Skeletal muscle tissue (tissue), 4 donors: Measurements from ENCODE around the gene ACTA1. TPM values are rescaled to one million over a fixed set of nuclear protein-coding genes. Genes with fewer than 3 reads are reported as not detected.

ENCODE experiments used
- H3K27ac ChIP-seq: one replicate; pipeline ENCODE4 v1.7.0; 2013; ENCODE audit warnings: mild to moderate bottlenecking, low read depth, low read length, inconsistent platforms
- H3K27me3 ChIP-seq, 3 donors: one replicate each; pipeline ENCODE4 v1.7.0; 2013; ENCODE audit warnings: low read length in 3 of 3; ENCODE audit not compliant: control insufficient read depth in 3 of 3, insufficient read depth in 3 of 3
- H3K36me3 ChIP-seq, 3 donors: one replicate each; pipeline ENCODE4 v1.7.0; 2013; ENCODE audit warnings: low read length in 3 of 3; ENCODE audit not compliant: control insufficient read depth in 3 of 3, insufficient read depth in 3 of 3
- H3K4me1 ChIP-seq, 3 donors: one replicate each; pipeline ENCODE4 v1.7.0; 2013; ENCODE audit warnings: low read length in 3 of 3, mild to moderate bottlenecking in 3 of 3; ENCODE audit not compliant: control insufficient read depth in 3 of 3, insufficient read depth in 3 of 3
- H3K4me3 ChIP-seq, 3 donors: one replicate each; pipeline ENCODE4 v1.7.0; 2013; ENCODE audit warnings: low read length in 3 of 3
- H3K9ac ChIP-seq, 3 donors: one replicate each; pipeline ENCODE4 v1.7.0; 2013; ENCODE audit warnings: low read length in 3 of 3, mild to moderate bottlenecking in 3 of 3, moderate library complexity in 2 of 3, low read depth in 1 of 3
- H3K9me3 ChIP-seq, 3 donors: one replicate each; pipeline ENCODE4 v1.7.0; 2013; ENCODE audit warnings: low read length in 3 of 3; ENCODE audit not compliant: control insufficient read depth in 3 of 3
- total RNA-seq: library from RNA; depleted of rRNA; stranded (reverse); fragments of >200 nt; gene quantifications from one replicate; pipeline ENCODE4 v1.2.3, GENCODE V29; 2014
- donor health status: Osteomylitis.

Gene ACTA1
- total RNA-seq, 1 donor from 2014 or later: 2,324 TPM

- Histone ChIP-seq H3K27me3 (no peaks in the 10 kb centered on the region), H3K4me3 (no peak overlapping the region), H3K9ac (no peak overlapping the region), H3K27ac (no peak overlapping the region), H3K36me3 (peaks cover 21 to 39% (median 26%) of the 10 kb centered on the region in 3 donors), H3K9me3 (no peaks in the 10 kb centered on the region), H3K4me1 (no peaks in the 10 kb centered on the region)
These were observed 13.9 kb upstream of the ACTA1 start for GRCh38 chr1:229447809-229448252.

- Histone ChIP-seq H3K27me3 (no peaks in the 10 kb centered on the region), H3K36me3 (peaks cover 13 to 29% (median 26%) of the 10 kb centered on the region in 3 donors), H3K4me3 (no peak overlapping the region), H3K27ac (no peak overlapping the region), H3K9me3 (no peaks in the 10 kb centered on the region), H3K9ac (no peak overlapping the region), H3K4me1 (peaks cover 3 to 7% (median 6%) of the 10 kb centered on the region in 3 donors)
These were observed 11.9 kb upstream of the ACTA1 start for GRCh38 chr1:229445828-229446227.

GRCh38 chr1:229440851-229441537 lies 7.1 kb upstream of the ACTA1 start:
- Histone ChIP-seq H3K9ac (peak overlapping the region; percentile 19 to 74 (median 66)), H3K27me3 (no peaks in the 10 kb centered on the region), H3K9me3 (no peaks in the 10 kb centered on the region), H3K4me3 (no peak overlapping the region), H3K27ac (peak overlapping the region; percentile 68), H3K4me1 (peaks cover 17 to 32% (median 25%) of the 10 kb centered on the region in 3 donors), H3K36me3 (peaks cover 9 to 27% (median 11%) of the 10 kb centered on the region in 3 donors)

GRCh38 chr1:229438021-229438420 lies 4.1 kb upstream of the ACTA1 start:
- Histone ChIP-seq H3K36me3 (peaks cover 10 to 18% (median 12%) of the 10 kb centered on the region in 3 donors), H3K4me1 (peaks cover 24 to 52% (median 25%) of the 10 kb centered on the region in 3 donors), H3K27ac (no peak overlapping the region)

GRCh38 chr1:229437443-229437842 lies 3.5 kb upstream of the ACTA1 start:
- Histone ChIP-seq H3K4me1 (peaks cover 24 to 54% (median 25%) of the 10 kb centered on the region in 3 donors), H3K36me3 (peaks cover 16 to 23% (median 18%) of the 10 kb centered on the region in 3 donors)

More at GRCh38 chr1:229438021-229438420, 4.1 kb upstream of the ACTA1 start:
- peaks cover 10 to 21% (median 10%) of the 10 kb centered on the region in 3 donors for H3K27me3 ChIP-seq
- no peak overlapping the region for H3K4me3 ChIP-seq
- no peak overlapping the region for H3K9ac ChIP-seq
- no peaks in the 10 kb centered on the region for H3K9me3 ChIP-seq

GRCh38 chr1:229436201-229436600 lies 2.3 kb upstream of the ACTA1 start:
- Histone ChIP-seq H3K36me3 (peaks cover 20 to 31% (median 29%) of the 10 kb centered on the region in 3 donors), H3K4me1 (peaks cover 21 to 61% (median 25%) of the 10 kb centered on the region in 3 donors), H3K27ac (peak overlapping the region; percentile 100), H3K9me3 (no peaks in the 10 kb centered on the region), H3K9ac (peak overlapping the region; percentile 95 to 99 (median 98)), H3K4me3 (peak overlapping the region in 2 of 3 donors; percentile 73 to 80), H3K27me3 (peaks cover 20 to 37% (median 21%) of the 10 kb centered on the region in 3 donors)

More at GRCh38 chr1:229437443-229437842, 3.5 kb upstream of the ACTA1 start:
- no peaks in the 10 kb centered on the region for H3K9me3 ChIP-seq
- no peak overlapping the region for H3K4me3 ChIP-seq
- no peak overlapping the region for H3K27ac ChIP-seq
- H3K27me3 ChIP-seq: peaks cover 12 to 26% (median 13%) of the 10 kb centered on the region in 3 donors
- no peak overlapping the region for H3K9ac ChIP-seq

- peak overlapping the region; percentile 73 to 83 (median 73) for H3K4me3 ChIP-seq
- H3K27me3 ChIP-seq: peaks cover 22 to 49% (median 26%) of the 10 kb centered on the region in 3 donors
- peak overlapping the region; percentile 100 for H3K27ac ChIP-seq
- H3K9me3 ChIP-seq: no peaks in the 10 kb centered on the region
- peaks cover 17 to 28% (median 23%) of the 10 kb centered on the region in 3 donors for H3K36me3 ChIP-seq
- peaks cover 16 to 51% (median 18%) of the 10 kb centered on the region in 3 donors for H3K4me1 ChIP-seq
- peak overlapping the region; percentile 95 to 99 (median 98) for H3K9ac ChIP-seq
These were observed 752 bp upstream of the ACTA1 start for GRCh38 chr1:229434641-229435051.

- Histone ChIP-seq H3K9me3 (no peaks in the 10 kb centered on the region), H3K4me3 (peak overlapping the region; percentile 92 to 100 (median 94)), H3K27me3 (peaks cover 22 to 49% (median 26%) of the 10 kb centered on the region in 3 donors), H3K36me3 (peaks cover 16 to 28% (median 23%) of the 10 kb centered on the region in 3 donors), H3K4me1 (peaks cover 16 to 47% (median 18%) of the 10 kb centered on the region in 3 donors), H3K27ac (peak overlapping the region; percentile 100), H3K9ac (peak overlapping the region; percentile 95 to 100 (median 98))
These were observed 410 bp downstream of the ACTA1 start for GRCh38 chr1:229433364-229434004.

GRCh38 chr1:229432905-229433304 lies 989 bp downstream of the ACTA1 start:
- Histone ChIP-seq H3K27ac (peak overlapping the region; percentile 100), H3K4me3 (peak overlapping the region; percentile 92 to 100 (median 94)), H3K9me3 (no peaks in the 10 kb centered on the region), H3K4me1 (peaks cover 16 to 47% (median 18%) of the 10 kb centered on the region in 3 donors), H3K9ac (peak overlapping the region; percentile 95 to 100 (median 98)), H3K27me3 (peaks cover 22 to 49% (median 26%) of the 10 kb centered on the region in 3 donors), H3K36me3 (peaks cover 16 to 28% (median 23%) of the 10 kb centered on the region in 3 donors)
